ENCODE results near the gene ITFG1. TPM values are rescaled to one million over a fixed set of nuclear protein-coding genes. Genes with fewer than 3 reads are reported as not detected.
"Not testable (repeated sequence)": the region's sequence is repeated elsewhere in the genome, so short reads cannot be mapped to it uniquely, and the experiment has no call there.

The ITFG1 gene
- total RNA-seq, 1 donor from 2014 or later, result 40.9 TPM

- no peak for DNase-seq (ENCODE audit: low spot score)
Measured at GRCh38 chr16:47158992-47159391, 301.9 kb downstream of the ITFG1 start.

- DNase-seq (ENCODE audit: low spot score), result no peak
Measured at GRCh38 chr16:47156680-47157215, 304.1 kb downstream of the ITFG1 start.

- DNase-seq (ENCODE audit: low spot score), result not testable (repeated sequence)
Measured at GRCh38 chr16:47152501-47152900, 308.4 kb downstream of the ITFG1 start.

GRCh38 chr16:47150067-47150466 is 310.8 kb downstream of the ITFG1 start:
- DNase-seq (ENCODE audit: low spot score), result no peak

- no peak for DNase-seq (ENCODE audit: low spot score)
Measured at GRCh38 chr16:47144559-47144877, 316.3 kb downstream of the ITFG1 start.

- DNase-seq (ENCODE audit: low spot score), result peak; percentile 63
Measured at GRCh38 chr16:47143677-47144558, 316.9 kb downstream of the ITFG1 start, which contains the start of gene NETO2. Gene NETO2, minus strand, starts transcription at chr16:47143945. Its CDS starts 333 bp downstream, at chr16:47143612.

GRCh38 chr16:47142821-47143676 is 317.8 kb downstream of the ITFG1 start:
- peak; percentile 60 for DNase-seq (ENCODE audit: low spot score)

- peak; percentile 41 for DNase-seq (ENCODE audit: low spot score)
Measured at GRCh38 chr16:47142486-47142820, 318.4 kb downstream of the ITFG1 start.

GRCh38 chr16:47141773-47142485 is 318.9 kb downstream of the ITFG1 start:
- peak; percentile 89 for DNase-seq (ENCODE audit: low spot score)

- DNase-seq (ENCODE audit: low spot score), result no peak
Measured at GRCh38 chr16:47140686-47141085, 320.2 kb downstream of the ITFG1 start.

- no peak for DNase-seq (ENCODE audit: low spot score)
Measured at GRCh38 chr16:47139561-47140185, 321.2 kb downstream of the ITFG1 start.

- not testable (repeated sequence) for DNase-seq (ENCODE audit: low spot score)
Measured at GRCh38 chr16:47137925-47138324, 322.9 kb downstream of the ITFG1 start.

- no peak for DNase-seq (ENCODE audit: low spot score)
Measured at GRCh38 chr16:47136099-47136842, 324.6 kb downstream of the ITFG1 start.

- DNase-seq (ENCODE audit: low spot score), result no peak
Measured at GRCh38 chr16:47134550-47134949, 326.3 kb downstream of the ITFG1 start.

GRCh38 chr16:47132308-47132707 is 328.6 kb downstream of the ITFG1 start:
- no peak for DNase-seq (ENCODE audit: low spot score)

- no peak for DNase-seq (ENCODE audit: low spot score)
Measured at GRCh38 chr16:47129755-47130435, 331.0 kb downstream of the ITFG1 start.

- no peak for DNase-seq (ENCODE audit: low spot score)
Measured at GRCh38 chr16:47127541-47127940, 333.3 kb downstream of the ITFG1 start.

- no peak for DNase-seq (ENCODE audit: low spot score)
Measured at GRCh38 chr16:47125757-47126156, 335.1 kb downstream of the ITFG1 start.

GRCh38 chr16:47113130-47113529 is 347.7 kb downstream of the ITFG1 start:
- DNase-seq (ENCODE audit: low spot score), result no peak

GRCh38 chr16:47110939-47111338 is 349.9 kb downstream of the ITFG1 start:
- no peak for DNase-seq (ENCODE audit: low spot score)
